A549 (cell line): ENCODE data around the gene TAL1.

Experiments
- CBX8 ChIP-seq: fragments of 200-600 bp; sonication (generic); IDR thresholded peaks from 2 replicates; pipeline ENCODE4 v1.6.1; 2016
- CTCF ChIP-seq: fragments of >200 bp; sonication (Bioruptor Twin); formaldehyde crosslinking; IDR thresholded peaks from 3 replicates; pipeline ENCODE4 v1.5.1; 2016
- EP300 ChIP-seq, 2 experiments: fragments of >200 bp; sonication (Bioruptor Twin); formaldehyde crosslinking; IDR thresholded peaks; 2 replicates in 1 of 2; 3 replicates in 1 of 2; pipeline ENCODE4 v1.6.1; 2016 to 2017
- FOSL2 ChIP-seq, 2 experiments: fragments of 450-650 bp in 1 of 2; fragments of >200 bp in 1 of 2; sonication (Bioruptor Twin) in 1 of 2; formaldehyde crosslinking; IDR thresholded peaks; 2 replicates each; pipeline versions ENCODE4 v1.5.0 to v1.6.1; 2016 to 2020; ENCODE audit warnings: mild to moderate bottlenecking in 1 of 2, moderate library complexity in 1 of 2
- POLR2A ChIP-seq: IDR thresholded peaks from 2 replicates; pipeline ENCODE4 v1.6.1; 2012; ENCODE audit warnings: mild to moderate bottlenecking, low read length
- POLR2AphosphoS2 ChIP-seq: conservative IDR thresholded peaks from 2 replicates; pipeline ENCODE4 v1.6.1; 2012; ENCODE audit warnings: low read length, improper control_type of control experiment, inconsistent platforms
- RFX5 ChIP-seq: fragments of 450-650 bp; IDR thresholded peaks from 2 replicates; pipeline ENCODE4 v1.7.1; 2014; ENCODE audit warnings: antibody characterized with exemption, mild to moderate bottlenecking, moderate library complexity
- RNF2 ChIP-seq: fragments of 200-600 bp; sonication (generic); IDR thresholded peaks from 2 replicates; pipeline ENCODE4 v1.6.1; 2016; ENCODE audit warnings: low read depth, mild to moderate bottlenecking, antibody characterized with exemption, moderate library complexity, borderline replicate concordance
- SMC3 ChIP-seq: fragments of >200 bp; sonication (Bioruptor Twin); formaldehyde crosslinking; IDR thresholded peaks from 3 replicates; pipeline ENCODE4 v1.6.1; 2018; ENCODE audit warnings: inconsistent platforms
- USF2 ChIP-seq: fragments of 450-650 bp; IDR thresholded peaks from 2 replicates; pipeline ENCODE4 v1.6.1; 2014; ENCODE audit warnings: antibody characterized with exemption

GRCh38 chr1:47238935-47239592, 7.0 kb upstream of the TAL1 start:
- TF ChIP-seq FOSL2 (IDR thresholded peaks at IDR 0.05) = no peak
- TF ChIP-seq FOSL2 (CRISPR knock-in tag; IDR thresholded peaks at IDR 0.05) = no peak
- TF ChIP-seq CTCF = no peak
- TF ChIP-seq RFX5 = no peak
- TF ChIP-seq USF2 = no peak
- TF ChIP-seq POLR2A = no peak
- TF ChIP-seq EP300 (IDR thresholded peaks at IDR 0.05) = no peak
- TF ChIP-seq RNF2 = no peak
- no peak for TF ChIP-seq SMC3
- TF ChIP-seq POLR2AphosphoS2 = no peak
- TF ChIP-seq CBX8 = no peak
